GM11168 (cell line): ENCODE results near the gene ZNF236.

Source experiments
- in situ Hi-C: fragments of 300-500 bp; cut with MboI; formaldehyde crosslinking; loops from one replicate; pipeline ENCODE4 v1.12.0; 2022; ENCODE audit warnings: low sequenced_read_pairs; ENCODE audit not compliant: unreplicated experiment

Gene ZNF236

GRCh38 chr18:76819411-76820136, 2.8 kb upstream of the ZNF236 start:
- in situ Hi-C loops: no loop called here

DNA sequence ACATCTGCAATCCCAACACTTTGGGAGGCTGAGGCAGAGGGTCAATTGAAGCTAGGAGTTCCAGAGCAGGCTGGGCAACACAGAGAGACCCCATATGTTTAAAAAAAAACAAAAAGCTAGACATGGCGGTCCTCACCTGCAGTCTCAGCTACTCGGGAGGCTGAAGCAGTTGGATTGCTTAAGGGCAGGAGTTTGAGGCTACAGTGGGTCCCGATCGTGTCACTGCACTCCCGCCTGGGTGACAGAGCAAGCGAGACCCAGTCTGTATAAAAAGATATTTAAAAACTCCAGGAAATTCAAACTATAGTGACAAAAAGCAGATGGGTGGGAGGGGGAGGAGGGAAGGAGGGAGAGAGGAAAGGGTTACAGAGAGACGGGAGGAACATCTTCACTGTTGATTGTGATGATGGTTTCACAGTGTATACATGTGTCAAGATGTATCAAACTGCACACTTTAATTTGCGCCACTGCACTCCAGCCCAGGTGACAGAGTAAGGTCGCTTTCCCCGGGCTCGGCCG, 942 bp upstream of the ZNF236 start:
- in situ Hi-C loops: no loop called here

GRCh38 chr18:76821875-76822505, 367 bp upstream of the ZNF236 start:
- in situ Hi-C loops: no loop called here

- in situ Hi-C loops: no loop called here
These were observed 793 bp downstream of the ZNF236 start for GRCh38 chr18:76823161-76823538.

GRCh38 chr18:76823587-76824011, 1.2 kb downstream of the ZNF236 start:
- in situ Hi-C loops: no loop called here

GRCh38 chr18:76824145-76824676, 1.9 kb downstream of the ZNF236 start:
- in situ Hi-C loops: no loop called here

GRCh38 chr18:76824754-76825153, 2.4 kb downstream of the ZNF236 start:
- in situ Hi-C loops: no loop called here

DNA sequence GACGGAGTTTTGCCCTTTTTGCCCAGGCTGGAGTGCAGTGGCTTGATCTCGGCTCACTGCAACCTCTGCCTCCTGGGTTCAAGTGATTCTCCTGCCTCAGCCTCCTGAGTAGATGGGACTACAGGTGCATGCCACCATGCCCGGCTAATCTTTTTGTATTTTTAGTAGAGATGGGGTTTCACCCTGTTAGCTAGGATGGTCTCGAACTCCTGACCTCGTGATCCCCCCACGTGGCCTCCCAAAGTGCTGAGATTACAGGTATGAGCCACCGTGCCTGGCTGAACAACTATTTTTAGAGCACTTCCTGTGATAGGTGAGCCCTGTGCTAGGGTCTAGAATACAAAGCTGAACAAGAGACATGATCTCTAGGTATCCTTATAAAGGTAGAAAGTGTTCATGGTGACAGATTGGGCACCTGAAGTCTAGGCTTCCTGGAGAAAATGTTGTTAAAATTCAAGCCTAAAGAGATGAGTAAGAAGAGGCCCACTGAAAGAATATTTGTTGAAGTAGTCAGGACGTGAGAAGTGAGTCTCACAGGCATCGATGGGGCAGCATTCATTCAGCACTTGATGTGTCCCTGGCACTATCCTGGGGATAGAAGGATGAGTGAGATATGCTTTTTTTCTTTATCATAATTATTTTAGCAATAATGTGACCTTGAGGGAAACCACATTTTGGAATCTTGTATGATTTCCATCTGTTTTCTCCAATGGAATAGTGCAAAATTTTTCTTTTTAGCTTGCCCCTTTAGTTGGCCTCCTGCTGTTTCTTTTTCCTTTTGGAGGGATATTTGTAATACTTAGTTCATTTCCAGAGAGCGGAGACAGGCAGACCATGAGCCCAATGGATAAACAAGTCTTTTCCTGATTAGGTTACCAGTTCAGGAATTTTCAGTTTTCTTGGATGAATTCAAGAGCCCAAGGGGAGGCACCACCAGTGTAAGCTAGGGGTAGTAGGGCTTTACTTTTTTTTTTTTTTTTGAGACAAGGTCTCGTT, 5.1 kb downstream of the ZNF236 start:
- in situ Hi-C loops: no loop called here

DNA sequence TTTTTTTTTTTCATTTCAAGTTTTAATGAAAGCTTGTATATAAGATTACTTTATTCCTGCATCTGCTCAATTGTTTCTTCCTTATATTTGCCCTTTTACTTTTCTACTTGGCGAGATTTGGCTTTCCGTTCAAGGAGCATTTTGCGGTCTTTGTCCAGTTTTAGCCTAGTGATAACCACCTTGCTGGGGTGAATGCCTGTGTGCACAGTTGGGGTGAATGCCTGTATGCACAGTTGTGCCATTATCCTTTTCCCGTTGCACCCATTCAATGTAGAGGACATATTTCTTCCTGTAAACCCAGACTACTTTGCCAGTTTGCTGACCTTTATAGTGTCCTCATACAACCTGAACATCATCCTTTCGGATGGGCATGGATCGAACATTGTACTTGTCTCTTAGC, 12.0 kb downstream of the ZNF236 start:
- in situ Hi-C loops: no loop called here

DNA sequence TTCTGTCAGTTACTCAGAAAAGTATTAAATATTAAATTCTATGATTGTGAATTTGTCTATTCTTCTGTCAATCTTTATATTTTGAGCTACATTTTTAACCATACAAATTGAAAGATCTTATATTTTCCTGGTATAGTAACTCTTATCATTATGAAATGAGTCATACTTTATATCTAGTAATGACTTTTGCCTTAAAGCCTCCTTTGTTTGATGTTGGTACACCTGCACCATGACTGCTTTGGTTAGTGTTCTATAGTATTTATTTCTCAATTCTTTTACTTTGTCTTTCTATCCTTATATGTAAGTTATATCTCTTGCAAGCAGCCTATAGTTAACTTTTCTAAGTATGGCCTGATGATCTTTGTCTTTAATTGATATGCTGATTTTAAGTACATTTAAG, 13.0 kb downstream of the ZNF236 start:
- in situ Hi-C loops: no loop called here

DNA sequence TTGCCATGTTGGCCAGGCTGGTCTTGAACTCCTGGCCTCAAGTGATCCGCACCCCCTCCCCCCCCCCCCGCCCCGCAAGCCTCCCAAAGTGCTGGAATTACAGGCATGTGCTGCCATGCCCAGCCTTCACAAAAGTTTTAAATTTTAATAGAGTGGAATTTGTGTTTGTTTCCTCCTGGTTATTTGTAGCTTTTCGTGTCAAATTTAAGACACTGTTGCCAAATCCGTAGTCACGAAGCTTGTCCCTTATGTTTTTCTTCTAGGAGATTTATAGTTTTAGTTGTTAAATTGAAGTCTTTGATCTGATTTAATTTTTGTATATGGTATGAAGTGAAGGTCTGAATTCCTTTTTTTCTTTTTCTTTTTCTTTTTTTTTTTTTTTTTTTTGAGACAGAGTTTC, 14.7 kb downstream of the ZNF236 start:
- in situ Hi-C loops: no loop called here

GRCh38 chr18:76838182-76838581, 15.8 kb downstream of the ZNF236 start:
- in situ Hi-C loops: no loop called here

DNA sequence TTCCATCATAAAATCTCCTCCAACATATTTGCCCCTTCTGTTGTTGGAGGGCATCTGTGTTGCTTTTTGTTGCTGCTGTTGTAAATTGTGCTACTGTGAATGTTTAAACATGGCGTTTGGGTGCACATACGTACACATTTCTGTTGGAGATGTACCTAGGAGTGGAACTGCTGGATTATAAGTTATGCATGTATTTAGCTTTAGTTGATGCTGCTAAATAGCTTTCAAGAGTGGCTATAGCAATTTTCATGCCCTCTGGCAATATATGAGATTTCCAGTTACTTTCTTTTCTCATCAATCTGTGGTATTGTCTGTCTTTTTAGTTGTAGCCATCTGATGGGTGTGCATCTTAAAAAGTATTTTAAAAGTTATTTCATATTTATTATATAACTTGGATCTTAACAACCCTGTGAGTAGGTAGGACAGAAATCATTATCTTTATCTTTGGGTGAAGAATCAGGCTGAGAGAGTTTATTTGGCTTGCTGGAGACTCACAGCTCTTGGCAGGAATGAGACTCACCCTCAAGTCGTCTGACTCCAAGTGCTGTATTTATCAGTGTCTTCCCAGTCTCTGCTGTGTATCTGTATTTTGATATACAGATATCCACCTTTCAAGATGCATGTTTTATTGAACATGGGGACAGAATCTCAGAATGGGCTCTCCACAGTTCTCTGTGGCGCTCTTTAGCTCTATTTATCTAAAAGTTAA, 16.9 kb downstream of the ZNF236 start:
- in situ Hi-C loops: no loop called here

- in situ Hi-C loops: no loop called here
These were observed 20.6 kb downstream of the ZNF236 start for GRCh38 chr18:76842837-76843530.

GRCh38 chr18:76844144-76844543, 21.8 kb downstream of the ZNF236 start:
- in situ Hi-C loops: no loop called here

GRCh38 chr18:76844742-76845477, 22.6 kb downstream of the ZNF236 start:
- in situ Hi-C loops: no loop called here

GRCh38 chr18:76846217-76846616, 23.9 kb downstream of the ZNF236 start:
- in situ Hi-C loops: no loop called here

DNA sequence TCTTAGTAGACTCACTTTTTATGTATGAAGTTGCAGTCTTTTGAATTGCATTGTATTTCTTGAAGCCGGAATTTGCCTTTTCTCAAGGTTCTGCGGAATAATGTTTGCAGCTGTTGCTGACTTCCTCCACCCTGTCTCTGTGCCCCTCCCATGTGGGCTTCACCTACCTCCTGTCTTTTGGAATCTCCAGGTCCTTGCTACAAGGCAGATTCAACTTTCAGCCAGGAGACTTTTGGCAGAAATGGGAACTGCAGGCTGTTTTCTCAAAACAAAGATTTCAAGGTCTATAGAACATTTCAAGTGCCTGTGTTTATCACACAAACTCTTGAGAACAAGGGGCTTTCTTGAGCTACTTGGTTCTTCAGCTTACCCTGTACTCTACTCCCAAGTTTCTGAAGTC, 25.6 kb downstream of the ZNF236 start:
- in situ Hi-C loops: no loop called here

DNA sequence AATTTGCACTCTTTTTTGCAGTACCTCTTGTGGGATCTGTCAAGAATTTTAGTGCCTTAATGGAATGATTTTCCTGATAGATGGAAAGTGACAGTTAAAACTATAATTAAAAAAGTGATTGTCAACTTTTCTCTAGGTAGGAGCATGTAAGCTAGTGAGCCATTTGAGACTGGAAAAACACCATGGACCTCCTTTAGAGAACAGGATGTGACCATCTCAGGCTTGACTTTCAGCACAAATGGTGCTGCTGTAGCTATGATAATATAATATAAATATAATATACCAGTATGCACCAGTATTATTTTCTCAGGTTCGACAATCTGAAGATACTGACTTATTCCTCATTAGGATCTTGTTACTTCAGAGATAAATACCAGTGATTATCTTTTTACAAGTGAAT, 27.8 kb downstream of the ZNF236 start:
- in situ Hi-C loops: no loop called here
